ENCODE measurements around the gene SLC9A4.

The SLC9A4 gene

DNA sequence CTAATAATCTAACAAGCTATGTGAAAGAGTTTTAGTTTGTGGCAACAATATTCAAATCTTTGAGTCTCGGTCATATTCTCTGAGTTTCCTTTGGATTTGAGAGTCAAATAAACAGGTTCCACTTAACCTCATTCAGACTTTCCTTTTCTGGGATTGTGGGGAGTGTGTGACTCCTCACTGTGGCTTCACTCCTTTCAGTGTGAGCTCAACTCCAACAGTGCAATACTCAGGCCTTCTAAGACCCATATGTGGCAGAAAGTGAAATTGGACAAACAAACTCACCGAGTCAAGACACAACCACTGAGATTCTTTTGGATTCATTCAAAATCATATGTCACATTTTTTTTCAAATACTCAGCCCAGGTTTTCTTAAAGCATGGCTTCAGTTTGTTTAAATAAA, 25.4 kb downstream of the SLC9A4 start:
- Mint-ChIP-seq H3K4me1 (ENCODE audit: low read depth) (peaks cover 9% of the 10 kb centered on the region), H3K36me3 (ENCODE audit: low read depth) (no peaks in the 10 kb centered on the region), H3K27me3 (peaks cover 9% of the 10 kb centered on the region), H3K27ac (no peak overlapping the region), H3K9me3 (peaks cover 12% of the 10 kb centered on the region), H3K4me3 (no peak overlapping the region)
- intact Hi-C loops (cut with micrococcal nuclease) = no loop called here

DNA sequence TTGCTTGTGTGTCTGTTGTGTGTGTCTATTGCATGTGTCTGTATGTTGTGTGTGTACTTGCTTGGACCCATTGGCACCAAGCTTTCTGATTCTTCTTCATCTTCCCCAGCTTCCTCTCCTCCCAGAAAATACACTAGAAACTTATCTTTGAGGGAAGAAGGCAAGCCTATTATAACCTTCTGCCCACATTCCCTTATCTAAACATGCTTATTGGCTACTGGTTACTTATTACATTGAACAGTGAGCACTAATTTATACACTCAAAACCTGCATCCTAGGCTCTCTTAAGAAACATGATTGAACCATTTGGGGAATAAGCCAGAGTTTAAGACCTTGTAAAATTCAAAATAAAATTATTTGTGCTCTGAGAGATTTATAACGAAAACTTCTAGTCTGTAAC, 26.5 kb downstream of the SLC9A4 start:
- H3K4me3 Mint-ChIP-seq = no peak overlapping the region
- no peaks in the 10 kb centered on the region for H3K36me3 Mint-ChIP-seq (ENCODE audit: low read depth)
- peaks cover 6% of the 10 kb centered on the region for H3K9me3 Mint-ChIP-seq
- H3K27me3 Mint-ChIP-seq = peaks cover 16% of the 10 kb centered on the region
- peaks cover 9% of the 10 kb centered on the region for H3K4me1 Mint-ChIP-seq (ENCODE audit: low read depth)
- intact Hi-C loops (cut with micrococcal nuclease) = no loop called here
- H3K27ac Mint-ChIP-seq = no peak overlapping the region

DNA sequence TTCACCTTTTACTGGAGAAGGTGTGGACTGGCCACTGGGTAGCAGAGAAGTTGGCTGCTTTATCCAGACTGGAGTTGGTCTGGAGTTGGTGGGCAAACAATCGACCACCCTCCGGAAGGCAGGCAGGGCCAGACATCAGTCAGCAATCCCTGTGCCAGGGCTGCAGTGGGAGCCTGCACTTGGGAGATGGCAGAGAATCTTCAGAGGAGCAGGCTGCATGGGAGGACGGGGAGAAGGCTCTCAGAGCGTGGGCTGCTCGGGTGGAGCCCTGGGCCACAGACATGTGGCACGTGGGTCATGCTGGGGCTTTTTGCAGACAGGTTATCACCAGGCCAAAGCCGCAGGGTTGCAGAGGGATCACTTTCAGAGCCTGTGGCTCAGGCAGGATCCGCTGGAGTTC, 29.6 kb downstream of the SLC9A4 start:
- intact Hi-C loops (cut with micrococcal nuclease) = no loop called here
- Mint-ChIP-seq H3K9me3 (no peaks in the 10 kb centered on the region), H3K36me3 (ENCODE audit: low read depth) (no peaks in the 10 kb centered on the region), H3K27me3 (peaks cover 13% of the 10 kb centered on the region), H3K4me1 (ENCODE audit: low read depth) (peaks cover 9% of the 10 kb centered on the region), H3K27ac (no peak overlapping the region), H3K4me3 (no peak overlapping the region)

DNA sequence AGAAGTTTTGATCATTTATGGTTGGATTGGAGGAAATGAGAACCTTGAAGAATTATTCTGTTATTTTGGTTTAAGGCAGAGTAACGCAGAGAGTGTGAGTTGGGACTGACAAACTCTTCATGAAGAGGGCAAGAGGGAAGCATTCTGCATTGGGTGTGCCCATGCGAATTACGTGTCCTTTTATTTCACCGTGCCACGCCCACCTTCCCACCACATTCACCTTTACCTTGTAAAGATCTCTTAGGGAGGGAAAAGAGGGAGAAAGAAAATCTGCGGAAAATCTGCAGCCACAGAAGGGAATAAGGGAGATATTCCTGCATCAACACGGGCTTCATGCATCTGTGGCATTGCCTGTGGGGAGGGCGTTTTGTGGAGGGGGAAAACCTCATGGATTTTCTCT, 31.8 kb downstream of the SLC9A4 start:
- H3K4me3 Mint-ChIP-seq = no peak overlapping the region
- H3K27ac Mint-ChIP-seq = no peak overlapping the region
- peaks cover 14% of the 10 kb centered on the region for H3K27me3 Mint-ChIP-seq
- H3K36me3 Mint-ChIP-seq (ENCODE audit: low read depth) = peaks cover 8% of the 10 kb centered on the region
- peaks cover 11% of the 10 kb centered on the region for H3K9me3 Mint-ChIP-seq
- intact Hi-C loops (cut with micrococcal nuclease) = no loop called here
- peaks cover 17% of the 10 kb centered on the region for H3K4me1 Mint-ChIP-seq (ENCODE audit: low read depth)

DNA sequence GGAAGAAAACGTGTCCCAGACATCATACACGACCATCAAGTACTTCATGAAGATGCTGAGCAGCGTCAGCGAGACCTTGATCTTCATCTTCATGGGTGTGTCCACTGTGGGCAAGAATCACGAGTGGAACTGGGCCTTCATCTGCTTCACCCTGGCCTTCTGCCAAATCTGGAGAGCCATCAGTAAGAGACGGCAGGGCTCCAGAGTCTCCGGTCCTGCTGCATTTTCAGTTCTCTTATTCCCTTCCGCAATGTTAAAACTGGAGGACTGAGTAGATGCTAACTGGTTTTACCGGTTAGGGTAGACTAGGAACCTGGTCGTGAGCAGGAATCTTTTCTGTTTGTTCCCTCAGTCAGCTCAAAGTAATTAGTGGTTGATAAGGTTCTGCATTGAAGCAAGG, 32.3 kb downstream of the SLC9A4 start:
- intact Hi-C loops (cut with micrococcal nuclease) = no loop called here
- Mint-ChIP-seq H3K27me3 (peaks cover 14% of the 10 kb centered on the region), H3K9me3 (peaks cover 11% of the 10 kb centered on the region), H3K4me3 (no peak overlapping the region), H3K27ac (no peak overlapping the region), H3K4me1 (ENCODE audit: low read depth) (peaks cover 17% of the 10 kb centered on the region), H3K36me3 (ENCODE audit: low read depth) (peaks cover 8% of the 10 kb centered on the region)

DNA sequence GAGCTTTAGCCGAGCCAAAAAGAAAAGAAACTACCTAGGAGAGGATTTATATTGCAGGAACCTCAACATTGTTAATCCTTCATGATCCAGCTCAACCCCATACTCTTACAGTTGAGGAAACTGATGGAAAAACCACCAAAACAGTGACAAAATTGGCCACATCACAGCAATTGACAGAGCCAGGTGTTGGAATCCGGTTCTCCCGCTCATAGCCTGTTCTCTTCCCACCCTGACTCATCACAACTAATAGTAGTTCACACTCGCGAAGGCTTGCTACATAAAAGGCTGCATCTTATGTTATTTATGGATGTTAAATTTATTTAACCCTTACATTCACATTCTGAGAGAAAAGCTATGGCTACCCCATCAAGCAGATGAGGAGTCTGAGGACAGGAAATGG, 33.7 kb downstream of the SLC9A4 start:
- intact Hi-C loops (cut with micrococcal nuclease) = no loop called here
- Mint-ChIP-seq H3K36me3 (ENCODE audit: low read depth) (peaks cover 8% of the 10 kb centered on the region), H3K4me3 (no peak overlapping the region), H3K4me1 (ENCODE audit: low read depth) (peaks cover 24% of the 10 kb centered on the region), H3K9me3 (peaks cover 11% of the 10 kb centered on the region), H3K27me3 (peaks cover 14% of the 10 kb centered on the region), H3K27ac (no peak overlapping the region)

DNA sequence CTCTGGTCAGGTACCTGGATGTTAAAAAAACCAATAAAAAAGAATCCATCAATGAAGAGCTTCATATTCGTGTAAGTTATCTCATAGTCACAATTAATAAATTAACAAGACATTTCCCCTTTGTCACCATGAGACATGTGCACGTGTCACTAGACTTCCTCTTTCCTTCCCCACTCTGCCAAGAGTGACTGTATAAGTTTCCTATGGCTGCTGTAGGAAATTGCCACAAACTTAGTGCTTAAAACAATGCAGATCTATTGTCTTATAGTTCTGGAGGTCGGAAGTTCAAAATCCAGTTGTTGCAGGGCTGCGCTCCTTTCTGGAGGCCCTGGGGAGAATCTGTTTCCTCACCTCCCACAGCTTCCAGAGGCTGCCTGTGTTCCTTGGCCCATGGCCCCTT, 35.8 kb downstream of the SLC9A4 start:
- intact Hi-C loops (cut with micrococcal nuclease) = no loop called here
- Mint-ChIP-seq H3K27me3 (peaks cover 17% of the 10 kb centered on the region), H3K4me1 (ENCODE audit: low read depth) (peaks cover 24% of the 10 kb centered on the region), H3K9me3 (peaks cover 11% of the 10 kb centered on the region), H3K4me3 (no peak overlapping the region), H3K27ac (peak overlapping the region; percentile 82), H3K36me3 (ENCODE audit: low read depth) (peaks cover 8% of the 10 kb centered on the region)

DNA sequence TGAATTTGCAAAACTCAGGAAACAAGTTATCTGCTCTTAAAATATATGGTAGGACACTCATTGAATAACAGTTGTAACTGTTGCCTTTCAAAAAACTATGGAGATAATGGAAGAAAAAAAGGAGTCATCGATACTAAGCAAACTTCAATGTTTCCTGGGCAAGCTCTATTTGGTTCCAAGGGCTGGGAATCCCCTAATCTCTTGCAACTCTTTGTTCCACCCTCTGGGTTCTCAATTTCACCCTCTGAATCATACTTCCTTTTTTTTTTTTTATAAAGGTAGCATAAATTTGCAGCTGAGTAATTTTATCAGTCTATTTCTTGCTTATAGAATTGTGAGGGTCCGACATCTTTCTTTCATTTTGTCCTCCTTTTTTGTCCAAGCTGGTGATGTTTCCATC, 36.7 kb downstream of the SLC9A4 start:
- intact Hi-C loops (cut with micrococcal nuclease) = no loop called here
- H3K36me3 Mint-ChIP-seq (ENCODE audit: low read depth) = peaks cover 8% of the 10 kb centered on the region
- peaks cover 12% of the 10 kb centered on the region for H3K27me3 Mint-ChIP-seq
- peaks cover 11% of the 10 kb centered on the region for H3K9me3 Mint-ChIP-seq
- peak overlapping the region; percentile 14 for H3K4me3 Mint-ChIP-seq
- peaks cover 29% of the 10 kb centered on the region for H3K4me1 Mint-ChIP-seq (ENCODE audit: low read depth)
- H3K27ac Mint-ChIP-seq = peak overlapping the region; percentile 82

DNA sequence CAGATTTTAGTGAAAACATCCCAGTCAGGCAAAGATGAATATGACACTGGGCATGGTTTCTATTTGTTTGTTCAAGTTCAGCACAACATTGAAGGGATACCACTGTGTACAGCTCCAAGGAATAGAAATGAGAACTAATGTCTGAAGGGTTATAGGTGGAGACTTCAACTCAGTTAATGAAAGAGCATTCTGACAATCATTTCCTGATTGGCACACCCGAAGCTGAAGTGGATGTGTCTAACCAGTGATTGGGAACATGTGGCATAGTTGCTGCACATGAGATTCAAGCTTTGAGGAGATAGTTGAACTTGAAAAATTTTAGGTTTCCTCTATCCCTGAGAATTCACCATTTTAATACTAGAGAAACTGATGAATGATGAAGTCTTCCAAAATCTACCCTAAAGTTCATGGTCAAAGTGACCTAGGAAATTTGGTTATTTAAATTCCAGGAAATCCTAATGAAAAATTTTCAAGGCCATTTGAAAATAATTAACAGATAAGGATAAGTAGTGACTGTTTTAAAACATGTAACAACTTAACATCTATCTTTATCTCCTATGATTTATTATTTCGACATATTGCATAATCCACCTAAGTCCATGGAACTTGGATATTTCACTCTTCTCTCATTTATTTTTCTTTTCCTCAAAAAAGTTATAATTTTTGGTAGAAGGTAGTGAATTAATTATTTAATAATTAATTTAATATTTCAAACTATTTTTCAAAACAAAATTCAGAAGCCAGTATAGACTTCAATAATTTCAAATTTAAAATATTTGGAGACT, 38.0 kb downstream of the SLC9A4 start:
- H3K27ac Mint-ChIP-seq = no peak overlapping the region
- intact Hi-C loops (cut with micrococcal nuclease) = no loop called here
- peaks cover 30% of the 10 kb centered on the region for H3K4me1 Mint-ChIP-seq (ENCODE audit: low read depth)

DNA sequence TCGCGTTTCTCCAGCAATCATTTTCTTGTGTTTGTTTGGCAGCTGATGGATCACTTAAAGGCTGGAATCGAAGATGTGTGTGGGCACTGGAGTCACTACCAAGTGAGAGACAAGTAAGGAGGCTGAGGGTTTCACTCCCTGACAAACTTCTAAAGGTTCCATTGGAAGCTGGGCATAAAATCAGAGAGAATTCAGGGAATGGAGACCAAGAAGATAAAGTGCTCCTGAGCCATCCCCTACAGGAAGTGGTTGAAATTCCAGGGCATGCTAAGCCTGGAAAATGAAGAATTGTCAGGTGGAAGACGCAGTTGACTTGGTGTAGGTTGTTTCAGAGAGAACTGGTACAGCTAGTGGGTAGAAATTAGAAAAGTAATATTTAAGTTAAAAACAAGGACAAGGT, 39.1 kb downstream of the SLC9A4 start:
- H3K4me3 Mint-ChIP-seq = no peak overlapping the region
- peaks cover 11% of the 10 kb centered on the region for H3K9me3 Mint-ChIP-seq
- H3K27ac Mint-ChIP-seq = no peak overlapping the region
- peaks cover 30% of the 10 kb centered on the region for H3K4me1 Mint-ChIP-seq (ENCODE audit: low read depth)
- peaks cover 12% of the 10 kb centered on the region for H3K27me3 Mint-ChIP-seq
- H3K36me3 Mint-ChIP-seq (ENCODE audit: low read depth) = peaks cover 8% of the 10 kb centered on the region
- intact Hi-C loops (cut with micrococcal nuclease) = no loop called here

More for the DNA sequence above, 38.0 kb downstream of the SLC9A4 start:
- peaks cover 12% of the 10 kb centered on the region for H3K27me3 Mint-ChIP-seq
- peaks cover 8% of the 10 kb centered on the region for H3K36me3 Mint-ChIP-seq (ENCODE audit: low read depth)
- peaks cover 11% of the 10 kb centered on the region for H3K9me3 Mint-ChIP-seq
- H3K4me3 Mint-ChIP-seq = no peak overlapping the region

DNA sequence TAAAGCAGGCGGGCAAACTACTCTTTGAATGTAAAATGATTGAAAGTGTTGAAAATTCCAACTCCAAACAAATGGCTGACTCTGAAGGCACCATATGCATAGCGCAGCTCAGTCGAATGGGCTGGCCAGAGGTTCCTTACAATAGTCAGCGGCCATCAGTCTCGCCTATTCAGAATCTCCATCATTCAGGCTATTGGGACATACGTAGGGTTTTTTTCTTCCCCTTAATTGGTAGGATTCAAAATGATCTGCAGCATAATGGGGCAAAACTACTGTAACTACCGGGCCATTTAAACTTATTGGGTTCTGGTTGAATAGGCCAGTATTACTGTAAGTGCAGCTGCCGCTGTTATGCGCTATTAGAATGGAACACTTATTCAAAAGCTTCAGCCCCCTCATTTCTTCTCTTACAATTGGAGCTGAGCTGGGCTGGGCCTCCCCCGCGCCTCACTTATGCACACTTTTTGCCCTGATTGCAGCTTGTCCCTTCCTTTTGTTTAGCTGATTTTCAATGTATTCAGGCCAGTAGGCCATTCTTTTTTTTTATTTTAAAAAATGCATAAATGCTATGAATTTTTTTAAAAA, 40.4 kb downstream of the SLC9A4 start:
- peaks cover 10% of the 10 kb centered on the region for H3K27me3 Mint-ChIP-seq
- peaks cover 25% of the 10 kb centered on the region for H3K4me1 Mint-ChIP-seq (ENCODE audit: low read depth)
- H3K27ac Mint-ChIP-seq = no peak overlapping the region
- peaks cover 11% of the 10 kb centered on the region for H3K9me3 Mint-ChIP-seq
- H3K36me3 Mint-ChIP-seq (ENCODE audit: low read depth) = peaks cover 8% of the 10 kb centered on the region
- H3K4me3 Mint-ChIP-seq = no peak overlapping the region
- intact Hi-C loops (cut with micrococcal nuclease) = no loop called here

DNA sequence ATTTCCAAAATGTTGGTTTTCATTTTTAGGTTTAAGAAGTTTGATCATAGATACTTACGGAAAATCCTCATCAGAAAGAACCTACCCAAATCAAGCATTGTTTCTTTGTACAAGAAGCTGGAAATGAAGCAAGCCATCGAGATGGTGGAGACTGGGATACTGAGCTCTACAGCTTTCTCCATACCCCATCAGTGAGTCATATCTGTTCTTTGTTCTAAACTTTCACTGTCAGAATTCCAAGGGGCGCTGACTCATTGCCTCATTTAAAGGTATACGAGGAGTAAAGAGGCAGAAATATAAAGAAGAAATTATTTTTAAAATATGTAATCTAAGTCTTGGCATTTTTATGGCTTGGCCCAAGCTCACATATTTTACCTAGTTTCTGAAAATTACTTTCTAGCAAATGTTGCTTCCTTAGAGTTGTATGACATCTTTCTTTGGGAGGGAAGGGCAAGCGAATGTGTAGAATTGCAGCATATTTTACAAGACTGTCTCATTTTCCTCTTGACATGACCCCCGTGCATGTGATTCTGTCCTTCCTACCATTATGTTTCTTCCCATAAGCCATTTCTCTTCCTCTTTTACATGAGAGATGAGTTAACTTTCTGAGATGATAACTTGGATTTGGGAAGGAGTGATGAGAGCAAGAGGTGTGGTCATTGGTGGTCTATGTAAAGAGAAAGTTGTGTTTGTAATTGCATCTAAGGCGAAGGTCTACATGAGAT, 41.2 kb downstream of the SLC9A4 start:
- H3K27ac Mint-ChIP-seq = no peak overlapping the region
- peaks cover 19% of the 10 kb centered on the region for H3K4me1 Mint-ChIP-seq (ENCODE audit: low read depth)
- H3K36me3 Mint-ChIP-seq (ENCODE audit: low read depth) = peaks cover 5% of the 10 kb centered on the region
- H3K27me3 Mint-ChIP-seq = peaks cover 10% of the 10 kb centered on the region
- no peak overlapping the region for H3K4me3 Mint-ChIP-seq
- intact Hi-C loops (cut with micrococcal nuclease) = no loop called here
- H3K9me3 Mint-ChIP-seq = peaks cover 6% of the 10 kb centered on the region

DNA sequence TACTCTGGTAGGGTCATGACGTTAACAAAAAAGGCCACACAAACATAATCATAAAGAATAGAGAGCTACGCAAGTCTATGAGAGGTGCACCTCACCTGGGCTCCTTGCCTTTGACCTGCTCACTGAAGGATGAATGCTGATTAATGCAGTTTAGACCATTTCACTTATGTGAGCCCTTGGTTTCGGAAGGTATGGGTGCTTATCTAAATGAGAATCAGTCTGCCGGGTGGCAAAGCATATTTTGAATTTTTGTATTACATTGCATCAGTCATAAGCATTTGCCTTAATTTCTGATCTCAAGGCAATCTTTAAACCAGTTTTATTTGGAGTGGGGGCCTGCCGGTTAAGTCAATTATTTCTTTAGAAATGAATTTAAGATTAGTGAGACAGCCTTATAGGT, 42.8 kb downstream of the SLC9A4 start:
- H3K9me3 Mint-ChIP-seq = no peaks in the 10 kb centered on the region
- H3K36me3 Mint-ChIP-seq (ENCODE audit: low read depth) = no peaks in the 10 kb centered on the region
- H3K27me3 Mint-ChIP-seq = peaks cover 10% of the 10 kb centered on the region
- H3K27ac Mint-ChIP-seq = no peak overlapping the region
- intact Hi-C loops (cut with micrococcal nuclease) = no loop called here
- no peak overlapping the region for H3K4me3 Mint-ChIP-seq
- peaks cover 7% of the 10 kb centered on the region for H3K4me1 Mint-ChIP-seq (ENCODE audit: low read depth)

DNA sequence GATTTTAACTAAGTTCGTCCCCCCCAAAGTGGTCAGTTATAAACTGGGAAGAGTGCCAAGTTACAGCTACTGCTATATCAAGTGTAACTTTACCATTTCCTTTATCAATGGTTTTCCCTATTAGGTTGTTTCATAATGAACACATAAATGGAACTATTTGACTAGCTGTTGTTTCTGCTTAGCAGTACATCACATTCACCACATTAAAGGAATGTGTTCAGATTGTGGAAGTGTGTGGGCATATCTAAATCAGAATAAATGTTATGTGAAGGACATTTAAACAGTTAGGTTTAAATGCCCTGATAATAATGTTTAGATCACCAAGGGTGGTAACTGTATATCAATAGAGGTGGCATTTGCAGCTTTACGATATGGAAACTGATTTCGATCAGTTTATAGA, 45.1 kb downstream of the SLC9A4 start:
- no peak overlapping the region for H3K27ac Mint-ChIP-seq
- H3K9me3 Mint-ChIP-seq = no peaks in the 10 kb centered on the region
- H3K36me3 Mint-ChIP-seq (ENCODE audit: low read depth) = no peaks in the 10 kb centered on the region

More for the DNA sequence above, 45.1 kb downstream of the SLC9A4 start:
- H3K27me3 Mint-ChIP-seq = no peaks in the 10 kb centered on the region
- H3K4me3 Mint-ChIP-seq = no peak overlapping the region
- intact Hi-C loops (cut with micrococcal nuclease) = no loop called here
- H3K4me1 Mint-ChIP-seq (ENCODE audit: low read depth) = peaks cover 6% of the 10 kb centered on the region

Measured in dendritic cell treated with granulocyte-macrophage colony-stimulating factor and Interleukin-4, amounts not matched to agents 40 ng/mL and 50 ng/mL, for 4 days (primary cell).